Measurements from ENCODE around the gene TSC22D4. TPM values are rescaled to one million over a fixed set of nuclear protein-coding genes. Genes with fewer than 3 reads are reported as not detected.
A peak's percentile ranks its signal among the peaks of the same experiment; 100 is the strongest.
"Not testable (repeated sequence)": the region's sequence is repeated elsewhere in the genome, so short reads cannot be mapped to it uniquely, and the experiment has no call there.

The TSC22D4 gene
- total RNA-seq, 2 experiments from 2014 or later, result 34.6 to 36.5 TPM

- TF ChIP-seq, protein P1, sequence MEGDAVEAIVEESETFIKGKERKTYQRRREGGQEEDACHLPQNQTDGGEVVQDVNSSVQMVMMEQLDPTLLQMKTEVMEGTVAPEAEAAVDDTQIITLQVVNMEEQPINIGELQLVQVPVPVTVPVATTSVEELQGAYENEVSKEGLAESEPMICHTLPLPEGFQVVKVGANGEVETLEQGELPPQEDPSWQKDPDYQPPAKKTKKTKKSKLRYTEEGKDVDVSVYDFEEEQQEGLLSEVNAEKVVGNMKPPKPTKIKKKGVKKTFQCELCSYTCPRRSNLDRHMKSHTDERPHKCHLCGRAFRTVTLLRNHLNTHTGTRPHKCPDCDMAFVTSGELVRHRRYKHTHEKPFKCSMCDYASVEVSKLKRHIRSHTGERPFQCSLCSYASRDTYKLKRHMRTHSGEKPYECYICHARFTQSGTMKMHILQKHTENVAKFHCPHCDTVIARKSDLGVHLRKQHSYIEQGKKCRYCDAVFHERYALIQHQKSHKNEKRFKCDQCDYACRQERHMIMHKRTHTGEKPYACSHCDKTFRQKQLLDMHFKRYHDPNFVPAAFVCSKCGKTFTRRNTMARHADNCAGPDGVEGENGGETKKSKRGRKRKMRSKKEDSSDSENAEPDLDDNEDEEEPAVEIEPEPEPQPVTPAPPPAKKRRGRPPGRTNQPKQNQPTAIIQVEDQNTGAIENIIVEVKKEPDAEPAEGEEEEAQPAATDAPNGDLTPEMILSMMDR (IDR thresholded peaks at IDR 0.05), result no peak
- Mint-ChIP-seq H3K4me3 (no peak overlapping the region), H3K36me3 (ENCODE audit: low read depth) (no peaks in the 10 kb centered on the region), H3K9me3 (no peaks in the 10 kb centered on the region), H3K27me3 (no peaks in the 10 kb centered on the region), H3K4me1 (ENCODE audit: low read depth) (peaks cover 23% of the 10 kb centered on the region), H3K27ac (no peak overlapping the region)
- CTCF ChIA-PET, result no interaction called here
- intact Hi-C loops (cut with DNase I, micrococcal nuclease), result no loop called here
- no peaks in the 10 kb centered on the region for H3K27me3 ChIP-seq (ENCODE audit: control insufficient read depth in 1 of 2, insufficient read depth in 2 of 2, low read length in 2 of 2)
- ATAC-seq (ENCODE audit: poor library complexity), result no peak
- H3K27ac ChIP-seq (ENCODE audit: low read depth in 1 of 2, low read length in 2 of 2), result no peak overlapping the region
- H3K4me1 ChIP-seq (ENCODE audit: insufficient read depth, low read length), result peaks cover 27% of the 10 kb centered on the region
- H3K4me3 ChIP-seq (ENCODE audit: low read length), result no peak overlapping the region
- no peaks in the 10 kb centered on the region for H3K9me3 ChIP-seq (ENCODE audit: control insufficient read depth in 1 of 2, insufficient read depth in 1 of 2, low read length in 2 of 2)
- H3K36me3 ChIP-seq (ENCODE audit: insufficient read depth, low read length), result peaks cover 5% of the 10 kb centered on the region
- POLR2A ChIA-PET, result interaction anchor here (1.2 kb wide), 1 partner anchor 24 kb away, joined by 6 read pairs; the partner anchor contains the start of gene ZCWPW1
- DNase-seq, result no peak
Measured at GRCh38 chr7:100452513-100452912, 26.5 kb downstream of the TSC22D4 start.

DNA sequence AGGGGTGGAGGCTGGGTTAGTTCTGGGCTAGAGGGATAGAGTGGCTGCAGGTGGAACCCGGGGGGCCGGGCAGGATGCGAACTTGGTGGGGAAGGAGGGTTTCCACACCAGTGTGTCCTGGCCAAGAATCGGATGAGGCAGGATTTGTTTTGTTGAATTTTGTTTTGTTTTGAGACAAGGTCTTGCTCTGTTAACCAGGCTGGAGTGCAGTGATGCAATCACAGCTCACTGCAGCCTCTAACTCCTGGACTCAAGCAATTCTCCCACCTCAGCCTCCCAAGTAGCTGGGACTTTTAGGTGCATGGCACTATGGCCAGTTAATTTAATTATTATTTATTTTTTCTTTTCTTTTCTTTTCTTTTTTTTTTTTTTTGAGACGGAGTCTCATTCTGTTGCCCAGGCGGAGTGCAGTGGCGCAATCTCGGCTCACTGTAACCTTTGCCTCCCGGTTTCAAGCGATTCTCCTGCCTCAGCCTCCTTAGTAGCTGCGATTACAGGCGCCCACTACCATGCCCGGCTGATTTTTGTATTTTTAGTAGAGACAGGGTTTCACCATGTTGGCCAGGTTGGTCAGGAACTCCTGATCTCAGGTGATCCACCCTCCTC, 29.7 kb downstream of the TSC22D4 start:
- Histone ChIP-seq H3K27ac (ENCODE audit: low read depth in 1 of 2, low read length in 2 of 2) (no peak overlapping the region), H3K4me1 (ENCODE audit: insufficient read depth, low read length) (peaks cover 34% of the 10 kb centered on the region), H3K9me3 (ENCODE audit: control insufficient read depth in 1 of 2, insufficient read depth in 1 of 2, low read length in 2 of 2) (no peaks in the 10 kb centered on the region), H3K4me3 (ENCODE audit: low read length) (no peak overlapping the region), H3K27me3 (ENCODE audit: control insufficient read depth in 1 of 2, insufficient read depth in 2 of 2, low read length in 2 of 2) (no peaks in the 10 kb centered on the region), H3K36me3 (ENCODE audit: insufficient read depth, low read length) (no peaks in the 10 kb centered on the region)
- H3K4me1 Mint-ChIP-seq (ENCODE audit: low read depth), result peaks cover 14% of the 10 kb centered on the region
- TF ChIP-seq, protein P1 (IDR thresholded peaks at IDR 0.05), result no peak
- no peaks in the 10 kb centered on the region for H3K9me3 Mint-ChIP-seq
- POLR2A ChIA-PET, result interaction anchor here (2.1 kb wide), 1 partner anchor 21 kb away, joined by 18 read pairs; the partner anchor contains the start of genes MEPCE and ZCWPW1
- H3K4me3 Mint-ChIP-seq, result peak overlapping the region; percentile 42
- H3K27ac Mint-ChIP-seq, result no peak overlapping the region
- no peak for ATAC-seq (ENCODE audit: poor library complexity)
- DNase-seq, result peak in 1 of 14 experiments; percentile 8
- H3K27me3 Mint-ChIP-seq, result no peaks in the 10 kb centered on the region
- CTCF ChIA-PET, result interaction anchor here (0.6 to 1.9 kb wide), 2 partner anchors 42 to 191 kb away, joined by 4 to 6 read pairs; no protein-coding TSS in a partner anchor
- H3K36me3 Mint-ChIP-seq (ENCODE audit: low read depth), result no peaks in the 10 kb centered on the region
- intact Hi-C loops (cut with DNase I, micrococcal nuclease), result no loop called here

DNA sequence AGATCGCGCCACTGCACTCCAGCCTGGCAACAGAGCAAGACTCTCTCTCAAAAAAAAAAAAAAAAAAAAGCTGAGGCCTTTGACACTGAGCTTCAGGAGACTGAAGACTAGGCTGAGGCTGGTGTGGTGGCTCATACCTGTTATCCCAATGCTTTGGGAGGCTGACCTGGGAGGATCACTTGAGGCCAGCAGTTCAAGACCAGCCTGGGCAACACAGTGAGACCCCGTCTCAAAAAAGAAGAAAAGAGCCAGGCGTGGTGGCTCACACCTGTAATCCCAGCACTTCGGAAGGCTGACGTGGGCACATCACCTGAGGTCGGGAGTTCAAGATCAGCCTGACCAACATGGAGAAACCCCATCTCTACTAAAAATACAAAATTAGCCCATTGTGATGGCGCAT, 31.7 kb downstream of the TSC22D4 start:
- H3K27ac Mint-ChIP-seq; H3K4me3 ChIP-seq (ENCODE audit: low read length); H3K4me3 Mint-ChIP-seq; intact Hi-C loops (cut with DNase I, micrococcal nuclease); ATAC-seq (ENCODE audit: poor library complexity); H3K36me3 ChIP-seq (ENCODE audit: insufficient read depth, low read length); H3K9me3 Mint-ChIP-seq; H3K36me3 Mint-ChIP-seq (ENCODE audit: low read depth); H3K27ac ChIP-seq (ENCODE audit: low read depth in 1 of 2, low read length in 2 of 2); H3K9me3 ChIP-seq (ENCODE audit: control insufficient read depth in 1 of 2, insufficient read depth in 1 of 2, low read length in 2 of 2); H3K27me3 ChIP-seq (ENCODE audit: control insufficient read depth in 1 of 2, insufficient read depth in 2 of 2, low read length in 2 of 2); CTCF ChIA-PET; H3K27me3 Mint-ChIP-seq: not testable (repeated sequence)
- peaks cover 27% of the 10 kb centered on the region for H3K4me1 ChIP-seq (ENCODE audit: insufficient read depth, low read length)
- peaks cover 15% of the 10 kb centered on the region for H3K4me1 Mint-ChIP-seq (ENCODE audit: low read depth)
- DNase-seq, result peak in 1 of 14 experiments; percentile 6
- POLR2A ChIA-PET, result interaction anchor here (0.6 to 1.3 kb wide), 2 partner anchors 11 to 19 kb away, joined by 3 to 5 read pairs; partner anchors contain the start of genes PPP1R35 and ZCWPW1

Data from CD4-positive, alpha-beta T cell (primary cell).